Thyroid gland (tissue), 4 donors: ENCODE data around the gene SDR42E2.

Experiments
- CTCF ChIP-seq, 6 experiments: fragments of 200-600 bp in 3 of 6; fragments of 450-650 bp in 3 of 6; sonication (generic) in 3 of 6; IDR thresholded peaks; one replicate each; pipeline ENCODE4 v1.5.1; 2016 to 2019; ENCODE audit warnings: antibody characterized with exemption in 6 of 6, mild to moderate bottlenecking in 2 of 6, inconsistent platforms in 1 of 6, moderate library complexity in 1 of 6
- POLR2A ChIP-seq, 2 donors: fragments of 450-650 bp; IDR thresholded peaks; one replicate each; pipeline ENCODE4 v1.6.1; 2017; ENCODE audit warnings: antibody characterized with exemption in 2 of 2, mild to moderate bottlenecking in 2 of 2, moderate library complexity in 1 of 2

- TF ChIP-seq CTCF (IDR thresholded peaks at IDR 0.05): no peak
- no peak for TF ChIP-seq POLR2A (IDR thresholded peaks at IDR 0.05)
Observed at GRCh38 chr16:22214889-22215288, 52.6 kb downstream of the SDR42E2 start.
